ENCODE results near the gene SIVA1.

Gene SIVA1

DNA sequence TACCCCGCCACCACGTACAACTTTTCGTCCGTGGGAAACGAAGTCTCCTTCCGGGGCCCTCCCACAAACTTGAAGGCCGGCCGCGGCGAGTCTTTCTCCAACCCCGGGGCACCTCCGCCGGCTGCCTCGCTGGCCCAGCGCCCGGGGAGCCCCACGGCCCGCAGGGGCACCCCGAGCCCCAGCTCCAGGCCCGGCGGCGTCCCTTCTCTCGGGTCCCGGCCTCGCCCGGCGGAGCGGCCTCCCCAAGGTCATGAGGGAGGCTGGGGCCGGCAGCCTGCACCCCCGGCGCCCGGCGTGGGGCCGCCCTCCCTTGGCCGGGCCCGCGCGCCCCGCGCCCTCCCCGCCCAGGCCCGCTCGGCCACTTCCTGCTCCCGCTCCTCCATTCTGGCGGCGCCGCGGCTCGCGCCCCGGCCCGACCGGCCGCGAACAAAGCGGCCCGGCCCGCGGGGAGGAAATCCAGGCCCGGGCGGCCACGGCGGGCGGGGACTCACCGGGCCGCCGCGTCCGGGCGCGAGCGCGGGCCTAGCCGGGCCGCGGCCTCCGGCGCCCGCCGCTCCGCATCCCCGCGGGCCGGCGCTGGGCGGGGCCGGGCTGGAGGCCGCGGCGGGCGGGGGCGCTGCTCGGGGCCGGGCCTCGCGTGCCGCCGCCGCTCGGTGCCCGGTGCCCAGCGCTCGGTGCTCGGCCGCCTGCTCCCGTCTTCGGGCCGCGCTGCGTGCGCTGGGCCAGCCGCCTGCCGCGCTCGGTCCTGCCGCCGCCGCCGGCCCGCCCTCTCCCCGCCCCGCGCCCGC is 42.2 kb downstream of the SIVA1 start, which contains the start of gene AKT1:
AKT1 (minus strand) TSS at position 756 of the 788 bp plus-strand sequence. CDS start 3,105 bp downstream, outside the sequence.
- POLR2A ChIA-PET (ENCODE audit: low non-redundant PET): interaction anchor here (0.8 to 0.9 kb wide), 2 partner anchors 31 to 36 kb away, joined by 4 read pairs; no protein-coding TSS in a partner anchor

DNA sequence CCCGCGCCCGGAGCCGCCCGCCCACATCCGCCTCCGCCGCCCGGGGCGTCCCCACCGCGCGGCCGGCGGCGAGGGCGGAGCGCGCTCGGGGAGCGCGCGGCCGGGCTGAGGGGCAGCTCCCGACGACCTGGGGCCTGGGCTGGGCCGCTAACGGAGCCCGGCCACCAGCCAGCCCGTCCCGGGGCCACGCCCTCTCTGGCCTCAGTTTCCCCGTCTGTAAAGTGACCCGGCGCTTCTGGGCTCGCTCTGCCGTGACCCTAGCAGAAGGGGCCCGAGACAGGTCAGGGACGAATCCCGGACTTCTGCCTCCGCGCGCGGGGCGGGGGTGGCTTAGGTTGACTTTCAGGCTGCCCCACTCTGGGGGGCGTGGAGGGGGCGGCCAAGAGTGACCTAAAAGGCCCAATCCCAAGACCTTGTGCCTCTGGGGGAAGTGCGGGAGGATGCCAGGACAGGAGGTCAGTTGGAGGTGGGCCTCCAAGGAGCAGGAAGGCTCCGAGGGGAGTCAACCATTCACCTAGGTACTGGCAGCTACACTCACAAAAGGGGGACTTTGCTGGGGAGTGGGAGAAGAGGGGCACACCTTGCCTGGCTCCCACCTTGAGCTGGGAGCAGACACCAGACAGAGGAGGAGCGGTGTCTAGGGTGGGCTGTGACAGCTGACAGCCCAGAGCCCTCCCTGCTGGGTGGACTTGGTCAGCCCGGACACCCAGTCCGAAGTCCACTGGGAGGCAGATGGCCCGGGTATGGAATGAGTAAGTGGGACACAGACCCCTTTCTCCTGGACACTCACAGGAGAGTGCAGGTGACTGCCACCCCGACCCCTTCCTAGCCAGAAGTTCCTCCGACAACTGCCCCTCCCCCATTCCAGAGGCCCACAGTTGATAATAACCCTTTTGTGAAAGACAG is 43.1 kb downstream of the SIVA1 start:
- peak; percentile 76 for DNase-seq (ENCODE audit: low spot score)
- TF ChIP-seq, protein P1, sequence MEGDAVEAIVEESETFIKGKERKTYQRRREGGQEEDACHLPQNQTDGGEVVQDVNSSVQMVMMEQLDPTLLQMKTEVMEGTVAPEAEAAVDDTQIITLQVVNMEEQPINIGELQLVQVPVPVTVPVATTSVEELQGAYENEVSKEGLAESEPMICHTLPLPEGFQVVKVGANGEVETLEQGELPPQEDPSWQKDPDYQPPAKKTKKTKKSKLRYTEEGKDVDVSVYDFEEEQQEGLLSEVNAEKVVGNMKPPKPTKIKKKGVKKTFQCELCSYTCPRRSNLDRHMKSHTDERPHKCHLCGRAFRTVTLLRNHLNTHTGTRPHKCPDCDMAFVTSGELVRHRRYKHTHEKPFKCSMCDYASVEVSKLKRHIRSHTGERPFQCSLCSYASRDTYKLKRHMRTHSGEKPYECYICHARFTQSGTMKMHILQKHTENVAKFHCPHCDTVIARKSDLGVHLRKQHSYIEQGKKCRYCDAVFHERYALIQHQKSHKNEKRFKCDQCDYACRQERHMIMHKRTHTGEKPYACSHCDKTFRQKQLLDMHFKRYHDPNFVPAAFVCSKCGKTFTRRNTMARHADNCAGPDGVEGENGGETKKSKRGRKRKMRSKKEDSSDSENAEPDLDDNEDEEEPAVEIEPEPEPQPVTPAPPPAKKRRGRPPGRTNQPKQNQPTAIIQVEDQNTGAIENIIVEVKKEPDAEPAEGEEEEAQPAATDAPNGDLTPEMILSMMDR (conservative IDR thresholded peaks at IDR 0.05; ENCODE audit: low read depth): no peak
- CTCF ChIA-PET: interaction anchor here (0.6 to 2.4 kb wide), 2 partner anchors 27 to 30 kb away, joined by 3 to 10 read pairs; no protein-coding TSS in a partner anchor
- POLR2A ChIA-PET (ENCODE audit: low non-redundant PET): interaction anchor here (0.8 kb wide), 1 partner anchor 35 kb away, joined by 4 read pairs; no protein-coding TSS in a partner anchor
- H3K27ac ChIP-seq: peak overlapping the region; percentile 84

More for the DNA sequence above, 42.2 kb downstream of the SIVA1 start, which contains the start of gene AKT1:
- CTCF ChIA-PET: interaction anchor here (0.6 to 2.4 kb wide), 4 partner anchors 26 to 114 kb away, joined by 3 to 10 read pairs (median 4); no protein-coding TSS in a partner anchor
- DNase-seq (ENCODE audit: low spot score): peak; percentile 49
- TF ChIP-seq, protein P1 (conservative IDR thresholded peaks at IDR 0.05; ENCODE audit: low read depth): no peak
- H3K27ac ChIP-seq: peak within 1 kb of the TSS; percentile 84

DNA sequence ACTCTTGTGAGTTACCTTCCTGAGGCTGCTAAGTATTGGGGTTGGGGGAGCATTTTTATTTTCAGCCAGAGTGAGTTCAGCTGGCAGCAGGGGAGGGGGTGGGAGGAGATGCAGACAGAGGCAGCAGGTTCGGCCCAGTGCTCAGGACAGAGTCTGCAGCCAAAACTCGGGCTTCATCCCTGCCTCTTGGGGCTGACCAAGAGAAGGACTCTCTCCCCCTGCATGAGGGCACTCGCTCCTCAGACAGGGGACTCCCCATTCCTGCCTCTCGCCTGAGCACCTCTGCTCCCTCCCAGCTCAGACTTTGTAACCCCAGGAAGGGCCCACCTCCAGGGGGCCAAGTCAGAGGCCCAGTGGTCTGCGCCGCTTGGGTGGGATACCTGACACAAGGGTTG is 43.7 kb downstream of the SIVA1 start:
- H3K27ac ChIP-seq: peak overlapping the region; percentile 84
- TF ChIP-seq, protein P1 (conservative IDR thresholded peaks at IDR 0.05; ENCODE audit: low read depth): no peak
- POLR2A ChIA-PET (ENCODE audit: low non-redundant PET): no interaction called here
- DNase-seq (ENCODE audit: low spot score): no peak
- CTCF ChIA-PET: no interaction called here

DNA sequence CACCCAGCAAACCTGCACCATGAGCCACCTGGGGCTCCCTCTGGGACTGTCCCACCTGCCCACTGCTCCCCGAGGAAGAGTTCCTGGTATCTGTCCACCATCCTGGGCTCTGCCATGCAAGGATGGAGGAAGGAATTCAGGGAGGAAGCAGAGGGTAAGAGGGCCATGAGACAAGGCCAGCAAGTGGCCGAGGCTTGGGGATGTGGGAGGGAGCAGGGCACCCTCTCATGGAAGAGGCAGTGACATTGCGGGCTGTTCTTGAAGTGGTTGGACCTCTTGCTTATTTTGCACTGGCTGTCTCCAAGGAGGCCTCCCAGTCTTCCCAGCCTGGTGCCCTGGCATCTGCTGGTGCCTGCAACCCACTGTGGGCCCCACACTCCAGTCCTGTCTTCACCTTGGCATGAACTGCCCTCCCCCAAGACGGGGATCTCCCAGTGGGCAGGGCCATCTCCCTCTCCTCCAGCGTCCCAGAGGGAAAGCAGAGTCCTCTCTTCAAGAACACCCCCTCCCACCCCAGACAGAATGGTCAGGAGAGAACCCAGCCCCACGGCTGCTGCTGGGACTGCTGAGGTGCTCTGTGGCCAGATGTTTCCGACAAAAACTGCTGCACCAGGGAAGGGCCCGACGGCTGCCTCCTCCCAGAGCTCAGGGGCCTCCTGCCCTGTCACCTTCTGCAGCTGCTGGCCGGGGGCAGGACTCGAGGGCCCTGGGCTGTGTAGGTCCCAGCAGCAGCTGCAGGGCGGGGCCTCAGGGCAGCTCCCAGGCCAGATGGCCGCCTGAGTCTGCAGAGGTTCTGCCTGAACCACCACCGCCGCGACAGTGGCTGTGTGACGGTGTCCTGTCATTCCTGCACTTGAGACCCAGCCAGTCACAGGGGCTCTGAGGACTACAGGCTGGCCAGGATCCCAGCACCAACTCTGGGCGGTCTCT is 44.4 kb downstream of the SIVA1 start:
- CTCF ChIA-PET: interaction anchor here (0.6 kb wide), 1 partner anchor 29 kb away, joined by 4 read pairs; no protein-coding TSS in a partner anchor
- DNase-seq (ENCODE audit: low spot score): no peak
- POLR2A ChIA-PET (ENCODE audit: low non-redundant PET): no interaction called here
- TF ChIP-seq, protein P1 (conservative IDR thresholded peaks at IDR 0.05; ENCODE audit: low read depth): no peak
- peak overlapping the region; percentile 84 for H3K27ac ChIP-seq

DNA sequence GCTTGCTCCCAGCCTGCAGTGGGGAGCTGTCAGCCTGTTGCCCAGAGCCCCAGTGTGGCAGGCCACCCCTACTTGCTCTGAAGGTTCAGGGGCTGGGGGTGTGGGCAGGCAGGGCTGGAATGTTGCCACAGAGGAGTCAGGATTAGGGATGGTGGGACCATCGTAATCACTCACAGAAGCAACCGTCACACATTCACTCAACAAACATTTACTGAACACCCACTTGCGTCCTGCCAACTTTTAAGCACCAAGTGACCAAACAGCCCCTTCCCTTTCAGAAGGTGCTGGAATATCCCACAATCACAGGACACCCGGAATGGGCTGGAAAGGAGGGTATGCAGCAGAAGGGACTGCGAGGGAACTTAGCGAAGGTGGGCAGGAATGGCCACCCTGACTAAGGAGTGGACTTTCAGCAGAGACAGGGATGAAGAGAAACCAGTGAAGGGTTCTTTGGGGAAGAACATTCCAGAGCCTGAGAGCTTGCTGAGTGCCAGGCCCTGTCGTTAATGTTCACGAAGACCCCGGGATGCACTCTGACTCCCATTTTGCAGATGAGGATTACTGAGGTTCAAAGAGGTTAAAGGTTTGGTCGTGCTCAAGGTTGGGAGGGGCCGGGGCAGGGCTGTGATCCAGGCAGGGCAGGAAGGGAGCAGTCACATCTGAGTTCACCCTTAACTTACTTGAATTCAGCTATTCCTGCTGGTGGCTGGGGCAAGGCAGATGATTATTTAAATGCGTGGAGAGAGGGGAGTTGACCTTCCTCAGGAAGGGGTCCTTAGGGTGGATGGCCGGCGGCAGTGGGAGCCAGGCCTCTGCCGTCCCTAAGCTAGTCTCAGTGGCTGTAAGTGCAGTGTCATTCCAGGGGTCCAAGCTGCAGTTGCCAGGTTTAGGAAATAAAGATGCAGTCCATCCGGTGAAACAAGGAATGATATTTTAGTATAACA is 45.6 kb downstream of the SIVA1 start:
- TF ChIP-seq, protein P1 (conservative IDR thresholded peaks at IDR 0.05; ENCODE audit: low read depth): no peak
- no peak for DNase-seq (ENCODE audit: low spot score)
- POLR2A ChIA-PET (ENCODE audit: low non-redundant PET): interaction anchor here (0.5 kb wide), 1 partner anchor 766 kb away, joined by 3 read pairs; no protein-coding TSS in a partner anchor
- H3K27ac ChIP-seq: peak overlapping the region; percentile 84
- CTCF ChIA-PET: no interaction called here

All from RWPE1 (cell line).